ENCODE results near the gene MYBPC1.

Gene MYBPC1

GRCh38 chr12:101700299-101700820, 105.6 kb downstream of the MYBPC1 start:
- TF ChIP-seq CTCF (IDR thresholded peaks at IDR 0.05), result no peak

GRCh38 chr12:101703487-101703886, 108.7 kb downstream of the MYBPC1 start:
- TF ChIP-seq CTCF (IDR thresholded peaks at IDR 0.05), result no peak

- TF ChIP-seq CTCF (IDR thresholded peaks at IDR 0.05), result no peak
These were observed 111.6 kb downstream of the MYBPC1 start for GRCh38 chr12:101706403-101706802.

- TF ChIP-seq CTCF (IDR thresholded peaks at IDR 0.05), result no peak
These were observed 112.5 kb downstream of the MYBPC1 start for GRCh38 chr12:101707131-101707782.

GRCh38 chr12:101710288-101710687, 115.5 kb downstream of the MYBPC1 start:
- TF ChIP-seq CTCF (IDR thresholded peaks at IDR 0.05), result no peak

- no peak for TF ChIP-seq CTCF (IDR thresholded peaks at IDR 0.05)
These were observed 118.4 kb downstream of the MYBPC1 start for GRCh38 chr12:101713059-101713682.

GRCh38 chr12:101713930-101714329, 119.2 kb downstream of the MYBPC1 start:
- no peak for TF ChIP-seq CTCF (IDR thresholded peaks at IDR 0.05)

All from LNCAP (cell line).